Coronary artery (tissue), 2 donors: ENCODE results near the gene PNISR.

Experiments used
- DNase-seq: peaks from one replicate; pipeline ENCODE4 v3.0.0-alpha.2; 2017; ENCODE audit warnings: low spot score
- H3K27ac ChIP-seq, 2 donors: fragments of 200-600 bp; sonication (generic); one replicate each; pipeline ENCODE4 v1.5.1; 2016 to 2019
- H3K4me3 ChIP-seq: fragments of 200-600 bp; sonication (generic); 2 replicates; pipeline ENCODE4 v1.5.1; 2016; ENCODE audit warnings: mild to moderate bottlenecking, moderate library complexity
- CTCF ChIP-seq: fragments of 200-600 bp; sonication (generic); IDR thresholded peaks from one replicate; pipeline ENCODE4 v1.5.1; 2019; ENCODE audit warnings: antibody characterized with exemption

The PNISR gene

GRCh38 chr6:99424022-99424421 lies 1.1 kb downstream of the PNISR start:
- no peak overlapping the region for H3K27ac ChIP-seq
- no peak for DNase-seq
- H3K4me3 ChIP-seq, result peak overlapping the region; percentile 91
- no peak for TF ChIP-seq CTCF

- no peak overlapping the region for H3K4me3 ChIP-seq
- DNase-seq, result no peak
- H3K27ac ChIP-seq, result no peak overlapping the region
- TF ChIP-seq CTCF, result no peak
Measured at GRCh38 chr6:99422912-99423311, 2.2 kb downstream of the PNISR start.

GRCh38 chr6:99416892-99417767 lies 8.0 kb downstream of the PNISR start:
- no peak overlapping the region for H3K4me3 ChIP-seq
- DNase-seq, result no peak
- TF ChIP-seq CTCF, result no peak
- no peak overlapping the region for H3K27ac ChIP-seq

- no peak for TF ChIP-seq CTCF
- H3K4me3 ChIP-seq, result no peak overlapping the region
- no peak for DNase-seq
- H3K27ac ChIP-seq, result no peak overlapping the region
Measured at GRCh38 chr6:99416226-99416625, 8.9 kb downstream of the PNISR start.

GRCh38 chr6:99415446-99415845 lies 9.7 kb downstream of the PNISR start:
- DNase-seq, result no peak
- Histone ChIP-seq H3K4me3 (no peak overlapping the region), H3K27ac (no peak overlapping the region)
- no peak for TF ChIP-seq CTCF

- DNase-seq, result no peak
- no peak overlapping the region for H3K4me3 ChIP-seq
- TF ChIP-seq CTCF, result no peak
- no peak overlapping the region for H3K27ac ChIP-seq
Measured at GRCh38 chr6:99412065-99412464, 13.0 kb downstream of the PNISR start.

- no peak for TF ChIP-seq CTCF
- Histone ChIP-seq H3K27ac (no peak overlapping the region), H3K4me3 (no peak overlapping the region)
- no peak for DNase-seq
Measured at GRCh38 chr6:99409672-99410071, 15.4 kb downstream of the PNISR start.
